Heart left ventricle (tissue), 13 donors: ENCODE data around the gene PGBD5.

ENCODE experiments used
- POLR2A ChIP-seq, 2 donors: fragments of 450-650 bp; IDR thresholded peaks; one replicate each; pipeline ENCODE4 v1.6.1; 2017; ENCODE audit warnings: antibody characterized with exemption in 2 of 2, mild to moderate bottlenecking in 2 of 2, moderate library complexity in 2 of 2
- TF ChIP-seq, protein P1 (sequence below), 12 donors: fragments of 200-600 bp; sonication (generic) in 4 of 12; IDR thresholded peaks; one replicate each; pipeline versions ENCODE4 v1.5.0 to v1.8.0; 2018 to 2022; ENCODE audit warnings: antibody characterized with exemption in 12 of 12, mild to moderate bottlenecking in 5 of 12
- donor health status: ischemic (EF 13 %, LVEDD 7.1; RV severe dilation, severe dysfunction).
- donor health status: DM: no; HTN: yes; CAD: no.
- donor health status: DM: no; HTN: no; CAD: no.
- donor health status: ischemic (EF 25% LVEDD 6.9; RV normal size, moderate dysfunction).
- donor health status: ischemic (EF 25% LVEDD 5.7; RV mildly dilated, moderate dysfunction).
- donor health status: ischemic (EF 35%, LVEDD 5.7; RV mildly dilated, moderate dysfunction).
- donor health status: nonischemic (EF 11% LVEDD 7.7; RV severe dilation, severe dysfunction).
- donor health status: DM: yes; HTN: yes; CAD: no.
- donor health status: PGD.
- donor health status: ischemic (EF 29% LVEDD 5.4; RV normal size, mild dysfunction).
- donor health status: nonischemic (EF 23%, LVEDD 6.1; RV moderate dilation, normal function).

- TF ChIP-seq, protein P1, sequence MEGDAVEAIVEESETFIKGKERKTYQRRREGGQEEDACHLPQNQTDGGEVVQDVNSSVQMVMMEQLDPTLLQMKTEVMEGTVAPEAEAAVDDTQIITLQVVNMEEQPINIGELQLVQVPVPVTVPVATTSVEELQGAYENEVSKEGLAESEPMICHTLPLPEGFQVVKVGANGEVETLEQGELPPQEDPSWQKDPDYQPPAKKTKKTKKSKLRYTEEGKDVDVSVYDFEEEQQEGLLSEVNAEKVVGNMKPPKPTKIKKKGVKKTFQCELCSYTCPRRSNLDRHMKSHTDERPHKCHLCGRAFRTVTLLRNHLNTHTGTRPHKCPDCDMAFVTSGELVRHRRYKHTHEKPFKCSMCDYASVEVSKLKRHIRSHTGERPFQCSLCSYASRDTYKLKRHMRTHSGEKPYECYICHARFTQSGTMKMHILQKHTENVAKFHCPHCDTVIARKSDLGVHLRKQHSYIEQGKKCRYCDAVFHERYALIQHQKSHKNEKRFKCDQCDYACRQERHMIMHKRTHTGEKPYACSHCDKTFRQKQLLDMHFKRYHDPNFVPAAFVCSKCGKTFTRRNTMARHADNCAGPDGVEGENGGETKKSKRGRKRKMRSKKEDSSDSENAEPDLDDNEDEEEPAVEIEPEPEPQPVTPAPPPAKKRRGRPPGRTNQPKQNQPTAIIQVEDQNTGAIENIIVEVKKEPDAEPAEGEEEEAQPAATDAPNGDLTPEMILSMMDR (IDR thresholded peaks at IDR 0.05), result no peak
- TF ChIP-seq POLR2A (IDR thresholded peaks at IDR 0.05), result no peak
These were observed 46.2 kb downstream of the PGBD5 start for GRCh38 chr1:230379928-230380327.
